CD14-positive monocyte (primary cell): ENCODE measurements around the gene BEST2. TPM values are rescaled to one million over a fixed set of nuclear protein-coding genes. Genes with fewer than 3 reads are reported as not detected.
A peak's percentile ranks its signal among the peaks of the same experiment; 100 is the strongest.
"Not testable (repeated sequence)": the region's sequence is repeated elsewhere in the genome, so short reads cannot be mapped to it uniquely, and the experiment has no call there.

Source experiments
- DNase-seq, 3 donors: peaks; one replicate each; pipeline ENCODE4 v3.0.0-alpha.2; 2011 to 2022
- H2AFZ ChIP-seq: 2 replicates; pipeline ENCODE4 v1.6.0; 2012; ENCODE audit warnings: mild to moderate bottlenecking, low read depth, low read length, inconsistent platforms; ENCODE audit not compliant: insufficient read depth, poor library complexity, severe bottlenecking
- H3K27ac ChIP-seq, 2 donors: 1 replicate in 1 of 2; 2 replicates in 1 of 2; pipeline ENCODE4 v1.5.1; 2012 to 2013; ENCODE audit warnings: low read length in 2 of 2, control low read depth in 1 of 2, inconsistent platforms in 1 of 2, low read depth in 1 of 2, mild to moderate bottlenecking in 1 of 2
- H3K27me3 ChIP-seq, 2 donors: one replicate each; pipeline versions ENCODE4 v1.6.0 to v1.6.1; 2011 to 2013; ENCODE audit warnings: low read length in 2 of 2; ENCODE audit not compliant: control insufficient read depth in 2 of 2, insufficient read depth in 2 of 2
- H3K36me3 ChIP-seq, 2 donors: replicated peaks in 1 of 2; 1 replicate in 1 of 2; 2 replicates in 1 of 2; pipeline versions ENCODE4 v1.5.1 to v1.6.1; 2012 to 2013; ENCODE audit warnings: low read length in 2 of 2, control low read depth in 1 of 2, inconsistent platforms in 1 of 2, mild to moderate bottlenecking in 1 of 2; ENCODE audit not compliant: insufficient read depth in 2 of 2, control insufficient read depth in 1 of 2
- H3K4me1 ChIP-seq, 2 donors: 1 replicate in 1 of 2; 2 replicates in 1 of 2; pipeline versions ENCODE4 v1.5.1 to v1.6.1; 2012 to 2013; ENCODE audit warnings: low read length in 2 of 2, control low read depth in 1 of 2, inconsistent platforms in 1 of 2, mild to moderate bottlenecking in 1 of 2, moderate library complexity in 1 of 2; ENCODE audit not compliant: insufficient read depth in 2 of 2, control insufficient read depth in 1 of 2
- H3K4me2 ChIP-seq: replicated peaks from 2 replicates; pipeline ENCODE3; 2012; ENCODE audit warnings: low read length, moderate library complexity, mild to moderate bottlenecking; ENCODE audit not compliant: poor library complexity, severe bottlenecking; ENCODE audit errors: extremely low read depth
- H3K4me3 ChIP-seq, 3 experiments: fragments of 200-600 bp in 1 of 3; sonication (generic) in 1 of 3; replicated peaks in 1 of 3; 1 replicate in 2 of 3; 2 replicates in 1 of 3; pipeline ENCODE4 v1.5.1; 2011 to 2013; ENCODE audit warnings: low read length in 3 of 3, mild to moderate bottlenecking in 3 of 3, control low read depth in 2 of 3, low read depth in 2 of 3, inconsistent platforms in 1 of 3, moderate library complexity in 1 of 3
- H3K79me2 ChIP-seq: 2 replicates; pipeline ENCODE4 v1.6.0; 2012; ENCODE audit warnings: mild to moderate bottlenecking, control low read depth, inconsistent platforms, low read length, moderate library complexity; ENCODE audit not compliant: insufficient read depth
- H3K9ac ChIP-seq: 2 replicates; pipeline ENCODE4 v1.6.0; 2017; ENCODE audit warnings: low read length, mild to moderate bottlenecking; ENCODE audit not compliant: insufficient read depth, poor library complexity, severe bottlenecking
- H3K9me3 ChIP-seq, 2 donors: replicated peaks in 1 of 2; 1 replicate in 1 of 2; 2 replicates in 1 of 2; pipeline versions ENCODE4 v1.5.1 to v1.6.1; 2012 to 2013; ENCODE audit warnings: low read length in 2 of 2, control low read depth in 1 of 2; ENCODE audit not compliant: control insufficient read depth in 1 of 2, insufficient read depth in 1 of 2
- H4K20me1 ChIP-seq: 2 replicates; pipeline ENCODE4 v1.6.0; 2012; ENCODE audit warnings: mild to moderate bottlenecking, low read length, control low read depth, moderate library complexity; ENCODE audit not compliant: insufficient read depth
- H3K27ac Mint-ChIP-seq, 7 donors: one replicate each; pipeline ENCODE4 v1.8.0; 2020; ENCODE audit warnings: mild to moderate bottlenecking in 7 of 7, mixed read lengths in 7 of 7, moderate library complexity in 6 of 7, inconsistent platforms in 2 of 7
- H3K27me3 Mint-ChIP-seq, 3 donors: one replicate each; pipeline ENCODE4 v1.8.0; 2021 to 2022; ENCODE audit warnings: low read depth in 3 of 3, mild to moderate bottlenecking in 3 of 3, mixed read lengths in 3 of 3, moderate library complexity in 3 of 3, inconsistent platforms in 1 of 3
- H3K36me3 Mint-ChIP-seq, 2 donors: one replicate each; pipeline ENCODE4 v1.8.0; 2020; ENCODE audit warnings: mixed read lengths in 2 of 2, inconsistent platforms in 1 of 2, mild to moderate bottlenecking in 1 of 2
- H3K4me1 Mint-ChIP-seq: one replicate; pipeline ENCODE4 v1.8.0; 2020; ENCODE audit warnings: mild to moderate bottlenecking, mixed read lengths
- H3K4me3 Mint-ChIP-seq, 2 donors: one replicate each; pipeline ENCODE4 v1.8.0; 2020; ENCODE audit warnings: mild to moderate bottlenecking in 2 of 2, mixed read lengths in 2 of 2, moderate library complexity in 1 of 2
- H3K9me3 Mint-ChIP-seq, 7 donors: one replicate each; pipeline ENCODE4 v1.8.0; 2020 to 2022; ENCODE audit warnings: mixed read lengths in 7 of 7, mild to moderate bottlenecking in 6 of 7, moderate library complexity in 6 of 7, inconsistent platforms in 2 of 7
- WGBS: methylation state at CpG from one replicate; pipeline ENCODE4 v1.1.5; 2013; ENCODE audit warnings: missing lambda C conversion rate; ENCODE audit not compliant: insufficient coverage; 5-methylcytosine and 5-hydroxymethylcytosine counted together
- intact Hi-C, 2 donors: fragments of 100-400 bp; cut with micrococcal nuclease; formaldehyde crosslinking; loops; one replicate each; pipeline versions ENCODE4 v1.15.0 to v1.15.1; 2023
- polyA plus RNA-seq, 3 donors: library from polyadenylated mRNA; depleted of rRNA in 1 of 3; unstranded in 2 of 3; stranded (reverse) in 1 of 3; fragments of 300-500 nt in 2 of 3; fragments of >200 nt in 1 of 3; fragmentation: Illumina TruSeq in 2 of 3; gene quantifications; 1 replicate in 2 of 3; 2 replicates in 1 of 3; pipeline ENCODE4 v1.2.3, GENCODE V29; 2012 to 2021
- TF ChIP-seq, protein P1 (sequence below): fragments of 200-600 bp; IDR thresholded peaks from one replicate; pipeline ENCODE4 v1.8.0; 2022; ENCODE audit warnings: antibody characterized with exemption, mild to moderate bottlenecking

BEST2 gene
- polyA plus RNA-seq, 3 donors = not detected

DNA sequence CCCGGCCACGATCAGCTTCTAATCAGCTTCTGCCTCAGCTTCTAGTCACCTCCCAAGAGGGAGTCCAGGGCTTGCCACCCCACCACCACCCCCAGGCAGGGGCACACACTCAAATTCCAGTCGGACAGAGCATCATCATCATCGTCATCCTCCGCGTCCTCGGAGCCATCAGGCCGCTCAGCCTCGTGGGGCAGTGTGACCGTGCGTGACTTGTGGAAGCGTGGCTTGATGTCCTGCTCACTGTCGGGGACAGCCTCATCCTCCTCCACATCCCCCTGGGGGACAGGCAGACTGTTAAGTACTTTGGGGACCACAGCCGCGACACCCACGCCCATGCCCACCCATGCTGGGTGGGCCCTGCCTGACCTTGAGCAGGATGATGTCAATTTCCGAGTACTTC is 40.4 kb upstream of the BEST2 start:
- peaks cover 69 to 95% of the 10 kb centered on the region in 2 donors for H3K36me3 Mint-ChIP-seq
- Histone ChIP-seq H3K4me2 (no peak overlapping the region), H2AFZ (no peak overlapping the region), H3K9ac (no peak overlapping the region), H3K36me3 (peaks cover 69 to 87% of the 10 kb centered on the region in 2 donors), H3K79me2 (no peaks in the 10 kb centered on the region), H3K27me3 (no peaks in the 10 kb centered on the region), H3K4me1 (no peaks in the 10 kb centered on the region), H3K9me3 (no peaks in the 10 kb centered on the region), H3K27ac (no peak overlapping the region), H3K4me3 (no peak overlapping the region), H4K20me1 (no peaks in the 10 kb centered on the region)
- peaks cover 0 to 1% (median 0%) of the 10 kb centered on the region in 3 donors for H3K27me3 Mint-ChIP-seq
- intact Hi-C loops = no loop called here
- H3K27ac Mint-ChIP-seq = peak overlapping the region in 1 of 7 donors; percentile 32
- DNase-seq = no peak
- H3K4me1 Mint-ChIP-seq = no peaks in the 10 kb centered on the region
- no peak overlapping the region for H3K4me3 Mint-ChIP-seq
- TF ChIP-seq, protein P1, sequence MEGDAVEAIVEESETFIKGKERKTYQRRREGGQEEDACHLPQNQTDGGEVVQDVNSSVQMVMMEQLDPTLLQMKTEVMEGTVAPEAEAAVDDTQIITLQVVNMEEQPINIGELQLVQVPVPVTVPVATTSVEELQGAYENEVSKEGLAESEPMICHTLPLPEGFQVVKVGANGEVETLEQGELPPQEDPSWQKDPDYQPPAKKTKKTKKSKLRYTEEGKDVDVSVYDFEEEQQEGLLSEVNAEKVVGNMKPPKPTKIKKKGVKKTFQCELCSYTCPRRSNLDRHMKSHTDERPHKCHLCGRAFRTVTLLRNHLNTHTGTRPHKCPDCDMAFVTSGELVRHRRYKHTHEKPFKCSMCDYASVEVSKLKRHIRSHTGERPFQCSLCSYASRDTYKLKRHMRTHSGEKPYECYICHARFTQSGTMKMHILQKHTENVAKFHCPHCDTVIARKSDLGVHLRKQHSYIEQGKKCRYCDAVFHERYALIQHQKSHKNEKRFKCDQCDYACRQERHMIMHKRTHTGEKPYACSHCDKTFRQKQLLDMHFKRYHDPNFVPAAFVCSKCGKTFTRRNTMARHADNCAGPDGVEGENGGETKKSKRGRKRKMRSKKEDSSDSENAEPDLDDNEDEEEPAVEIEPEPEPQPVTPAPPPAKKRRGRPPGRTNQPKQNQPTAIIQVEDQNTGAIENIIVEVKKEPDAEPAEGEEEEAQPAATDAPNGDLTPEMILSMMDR = no peak
- WGBS = 97% methylated on average over 11 of the region's 17 CpGs
- H3K9me3 Mint-ChIP-seq = peaks cover 0 to 4% (median 0%) of the 10 kb centered on the region in 7 donors

DNA sequence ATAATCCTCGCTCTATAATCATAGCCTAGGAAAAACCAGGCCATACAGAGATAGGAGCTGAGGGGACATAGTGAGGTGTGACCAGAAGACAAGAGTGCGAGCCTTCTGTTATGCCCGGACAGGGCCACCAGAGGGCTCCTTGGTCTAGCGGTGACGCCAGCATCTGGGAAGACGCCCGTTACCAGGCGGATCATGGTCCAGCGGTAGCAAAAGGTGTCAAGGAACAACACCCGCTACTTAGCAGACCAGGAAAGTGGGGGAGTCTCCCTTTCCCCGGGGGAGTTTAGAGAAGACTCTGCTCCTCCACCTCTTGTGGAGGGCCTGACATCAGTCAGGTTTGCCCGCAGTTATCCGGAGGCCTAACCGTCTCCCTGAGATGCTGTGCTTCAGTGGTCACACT is 39.5 kb upstream of the BEST2 start:
- H3K4me2 ChIP-seq, H3K4me3 ChIP-seq, intact Hi-C loops, H2AFZ ChIP-seq, H3K4me1 ChIP-seq, H3K27me3 Mint-ChIP-seq, H3K4me3 Mint-ChIP-seq, H3K9me3 ChIP-seq, H3K9ac ChIP-seq, H3K9me3 Mint-ChIP-seq, H3K79me2 ChIP-seq, H3K27ac ChIP-seq, H3K27ac Mint-ChIP-seq, H3K27me3 ChIP-seq, DNase-seq, H3K4me1 Mint-ChIP-seq, H4K20me1 ChIP-seq: not testable (repeated sequence)
- TF ChIP-seq, protein P1 = peak; percentile 55
- WGBS = 68% methylated on average over 5 of the region's 14 CpGs
- H3K36me3 ChIP-seq = peaks cover 60 to 87% of the 10 kb centered on the region in 2 donors
- H3K36me3 Mint-ChIP-seq = peaks cover 66 to 87% of the 10 kb centered on the region in 2 donors

DNA sequence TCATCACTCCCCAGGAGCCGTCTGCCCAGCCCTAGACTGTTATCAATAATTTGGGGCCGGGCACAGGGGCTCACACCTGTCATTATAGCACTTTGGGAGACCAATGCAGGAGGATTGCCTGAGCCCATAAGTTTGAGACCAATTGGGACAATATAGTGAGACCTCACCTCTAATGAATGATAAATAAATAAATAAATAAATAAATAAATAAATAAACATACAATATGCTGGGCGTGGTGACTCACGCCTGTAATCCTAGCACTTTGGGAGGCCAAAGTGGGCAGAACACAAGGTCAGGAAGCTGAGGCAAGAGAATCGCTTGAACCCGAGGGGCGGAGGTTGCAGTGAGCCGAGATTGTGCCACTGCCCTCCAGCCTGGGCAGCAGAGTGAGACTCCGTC is 38.3 kb upstream of the BEST2 start:
- H2AFZ ChIP-seq, H4K20me1 ChIP-seq, H3K27ac ChIP-seq, H3K4me2 ChIP-seq, H3K4me1 ChIP-seq, H3K9me3 ChIP-seq, H3K4me3 ChIP-seq, intact Hi-C loops, H3K4me3 Mint-ChIP-seq, H3K9me3 Mint-ChIP-seq, H3K27me3 ChIP-seq, H3K27ac Mint-ChIP-seq, H3K9ac ChIP-seq, DNase-seq, H3K27me3 Mint-ChIP-seq, H3K4me1 Mint-ChIP-seq: not testable (repeated sequence)
- H3K36me3 Mint-ChIP-seq = peaks cover 60 to 86% of the 10 kb centered on the region in 2 donors
- Histone ChIP-seq H3K36me3 (peaks cover 56 to 81% of the 10 kb centered on the region in 2 donors), H3K79me2 (peaks cover 12% of the 10 kb centered on the region)
- WGBS = 100% methylated on average over 2 of the region's 9 CpGs
